HepG2 (cell line): Measurements from ENCODE around the gene SRD5A1. TPM values are rescaled to one million over a fixed set of nuclear protein-coding genes. Genes with fewer than 3 reads are reported as not detected.

Experiments
- EZH2 ChIP-seq: conservative IDR thresholded peaks from 2 replicates; pipeline ENCODE4 v1.6.1; 2012; ENCODE audit warnings: mild to moderate bottlenecking, low read depth, low read length, moderate library complexity
- PHF21A ChIP-seq: sonication (generic); formaldehyde crosslinking; IDR thresholded peaks from 2 replicates; pipeline ENCODE4 v1.5.0; 2020; ENCODE audit warnings: mild to moderate bottlenecking, missing genetic modification reagents
- RFX5 ChIP-seq: IDR thresholded peaks from 2 replicates; pipeline ENCODE4 v1.6.1; 2011; ENCODE audit warnings: low read depth, low read length, improper control_type of control experiment
- TBX2 ChIP-seq: sonication (generic); formaldehyde crosslinking; IDR thresholded peaks from 2 replicates; pipeline ENCODE4 v1.5.0; 2020; ENCODE audit warnings: missing genetic modification reagents, mild to moderate bottlenecking, borderline replicate concordance
- XRCC5 ChIP-seq: fragments of 200-400 bp; formaldehyde crosslinking; optimal IDR thresholded peaks from 2 replicates; pipeline ENCODE3; 2017; ENCODE audit warnings: mild to moderate bottlenecking, low read length
- ZNF138 ChIP-seq: sonication (generic); formaldehyde crosslinking; IDR thresholded peaks from 2 replicates; pipeline ENCODE4 v1.5.0; 2020; ENCODE audit warnings: mild to moderate bottlenecking, low read depth, missing genetic modification reagents
- ZNF605 ChIP-seq: sonication (generic); formaldehyde crosslinking; IDR thresholded peaks from 2 replicates; pipeline ENCODE4 v1.8.0; 2022; ENCODE audit warnings: mild to moderate bottlenecking, missing genetic modification reagents
- ZSCAN30 ChIP-seq: sonication (generic); formaldehyde crosslinking; IDR thresholded peaks from 2 replicates; pipeline ENCODE4 v1.5.0; 2020; ENCODE audit warnings: mild to moderate bottlenecking, missing genetic modification reagents
- polyA plus RNA-seq, 8 experiments: library from polyadenylated mRNA; depleted of rRNA in 3 of 8; stranded (reverse) in 7 of 8; unstranded in 1 of 8; fragments of >200 nt; fragmentation: Illumina TruSeq in 4 of 8; extraction: Trizol in 4 of 8; gene quantifications; 2 replicates each; pipeline versions ENCODE4 v1.2.1 to v1.2.3, GENCODE V29; 2011 to 2016; ENCODE audit warnings: low read depth in 4 of 8, missing spikeins in 1 of 8, mixed read lengths in 1 of 8; ENCODE audit not compliant: insufficient read depth in 1 of 8
- total RNA-seq, 5 experiments: library from RNA; depleted of rRNA; stranded (reverse); fragments of >200 nt; fragmentation: Illumina TruSeq; extraction: Trizol; gene quantifications; 2 replicates each; pipeline ENCODE4 v1.2.3, GENCODE V29; 2016; ENCODE audit warnings: low read depth in 1 of 5
- TF ChIP-seq, protein P1 (sequence below): IDR thresholded peaks from 2 replicates; pipeline ENCODE4 v1.6.1; 2016; ENCODE audit warnings: low read depth, missing genetic modification reagents, missing compliant biosample characterization

SRD5A1 gene
- total and polyA plus RNA-seq, 2 of the 13 experiments (the other 11 are each of a cell fraction or from before 2014, with no cell fraction given) = 6.1 to 9.9 TPM

DNA sequence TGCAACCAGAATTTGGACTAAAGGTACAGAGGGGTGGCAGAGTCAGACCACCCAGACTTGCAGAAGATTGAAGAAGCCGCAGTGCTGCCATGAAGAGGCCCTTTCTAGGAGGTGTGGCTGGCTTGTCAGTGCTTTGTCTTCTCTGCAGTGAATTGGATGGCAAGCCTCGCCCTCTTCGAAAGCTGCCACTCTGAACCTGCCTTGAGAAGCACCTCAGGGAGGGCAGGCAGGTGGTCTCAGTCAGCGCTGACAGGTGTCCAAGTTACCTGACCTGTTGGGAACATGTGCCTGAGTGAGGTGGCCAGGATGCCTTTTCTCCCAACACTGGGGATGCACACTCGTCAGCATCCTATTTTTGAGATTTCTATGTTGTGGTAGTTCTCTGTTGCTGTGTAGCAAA is 86.2 kb downstream of the SRD5A1 start (continued):
- TF ChIP-seq TBX2 (CRISPR knock-in tag) = no peak
- no peak for TF ChIP-seq PHF21A (CRISPR knock-in tag)
- TF ChIP-seq ZSCAN30 (CRISPR knock-in tag) = no peak
- no peak for TF ChIP-seq RFX5
- TF ChIP-seq, protein P1, sequence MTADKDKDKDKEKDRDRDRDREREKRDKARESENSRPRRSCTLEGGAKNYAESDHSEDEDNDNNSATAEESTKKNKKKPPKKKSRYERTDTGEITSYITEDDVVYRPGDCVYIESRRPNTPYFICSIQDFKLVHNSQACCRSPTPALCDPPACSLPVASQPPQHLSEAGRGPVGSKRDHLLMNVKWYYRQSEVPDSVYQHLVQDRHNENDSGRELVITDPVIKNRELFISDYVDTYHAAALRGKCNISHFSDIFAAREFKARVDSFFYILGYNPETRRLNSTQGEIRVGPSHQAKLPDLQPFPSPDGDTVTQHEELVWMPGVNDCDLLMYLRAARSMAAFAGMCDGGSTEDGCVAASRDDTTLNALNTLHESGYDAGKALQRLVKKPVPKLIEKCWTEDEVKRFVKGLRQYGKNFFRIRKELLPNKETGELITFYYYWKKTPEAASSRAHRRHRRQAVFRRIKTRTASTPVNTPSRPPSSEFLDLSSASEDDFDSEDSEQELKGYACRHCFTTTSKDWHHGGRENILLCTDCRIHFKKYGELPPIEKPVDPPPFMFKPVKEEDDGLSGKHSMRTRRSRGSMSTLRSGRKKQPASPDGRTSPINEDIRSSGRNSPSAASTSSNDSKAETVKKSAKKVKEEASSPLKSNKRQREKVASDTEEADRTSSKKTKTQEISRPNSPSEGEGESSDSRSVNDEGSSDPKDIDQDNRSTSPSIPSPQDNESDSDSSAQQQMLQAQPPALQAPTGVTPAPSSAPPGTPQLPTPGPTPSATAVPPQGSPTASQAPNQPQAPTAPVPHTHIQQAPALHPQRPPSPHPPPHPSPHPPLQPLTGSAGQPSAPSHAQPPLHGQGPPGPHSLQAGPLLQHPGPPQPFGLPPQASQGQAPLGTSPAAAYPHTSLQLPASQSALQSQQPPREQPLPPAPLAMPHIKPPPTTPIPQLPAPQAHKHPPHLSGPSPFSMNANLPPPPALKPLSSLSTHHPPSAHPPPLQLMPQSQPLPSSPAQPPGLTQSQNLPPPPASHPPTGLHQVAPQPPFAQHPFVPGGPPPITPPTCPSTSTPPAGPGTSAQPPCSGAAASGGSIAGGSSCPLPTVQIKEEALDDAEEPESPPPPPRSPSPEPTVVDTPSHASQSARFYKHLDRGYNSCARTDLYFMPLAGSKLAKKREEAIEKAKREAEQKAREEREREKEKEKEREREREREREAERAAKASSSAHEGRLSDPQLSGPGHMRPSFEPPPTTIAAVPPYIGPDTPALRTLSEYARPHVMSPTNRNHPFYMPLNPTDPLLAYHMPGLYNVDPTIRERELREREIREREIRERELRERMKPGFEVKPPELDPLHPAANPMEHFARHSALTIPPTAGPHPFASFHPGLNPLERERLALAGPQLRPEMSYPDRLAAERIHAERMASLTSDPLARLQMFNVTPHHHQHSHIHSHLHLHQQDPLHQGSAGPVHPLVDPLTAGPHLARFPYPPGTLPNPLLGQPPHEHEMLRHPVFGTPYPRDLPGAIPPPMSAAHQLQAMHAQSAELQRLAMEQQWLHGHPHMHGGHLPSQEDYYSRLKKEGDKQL (CRISPR knock-in tag) = no peak
- TF ChIP-seq ZNF138 (CRISPR knock-in tag) = no peak
- TF ChIP-seq XRCC5 = no peak
- TF ChIP-seq ZNF605 (CRISPR knock-in tag) = no peak
- TF ChIP-seq EZH2 = no peak
